GM23248 (cell line): ENCODE measurements around the gene NCK2.

ENCODE experiments used
- EZH2 ChIP-seq: fragments of 200-600 bp; sonication (generic); IDR thresholded peaks from 2 replicates; pipeline ENCODE4 v1.6.1; 2018; ENCODE audit warnings: antibody characterized with exemption, mild to moderate bottlenecking; ENCODE audit not compliant: insufficient read depth, poor library complexity, severe bottlenecking
- EZH2phosphoT487 ChIP-seq: fragments of 200-600 bp; sonication (generic); IDR thresholded peaks from 2 replicates; pipeline ENCODE4 v1.6.1; 2018; ENCODE audit warnings: antibody characterized with exemption, moderate library complexity, mild to moderate bottlenecking, low read depth; ENCODE audit not compliant: insufficient read depth

GRCh38 chr2:105872142-105872728, 127.5 kb downstream of the NCK2 start:
- TF ChIP-seq EZH2 (no peak), EZH2phosphoT487 (no peak)
